DND-41 (cell line): ENCODE measurements around the gene PMEPA1.

Experiments
- EZH2 ChIP-seq: IDR thresholded peaks from 3 replicates; pipeline ENCODE4 v1.6.1; 2012; ENCODE audit warnings: borderline replicate concordance, low read depth, mild to moderate bottlenecking, moderate library complexity, low read length, inconsistent platforms; ENCODE audit not compliant: severe bottlenecking
- TF ChIP-seq, protein P1 (sequence below): IDR thresholded peaks from 2 replicates; pipeline ENCODE4 v1.5.1; 2012; ENCODE audit warnings: borderline replicate concordance, low read length, moderate library complexity, mild to moderate bottlenecking; ENCODE audit not compliant: poor library complexity, severe bottlenecking; ENCODE audit errors: extremely low read depth

- TF ChIP-seq, protein P1, sequence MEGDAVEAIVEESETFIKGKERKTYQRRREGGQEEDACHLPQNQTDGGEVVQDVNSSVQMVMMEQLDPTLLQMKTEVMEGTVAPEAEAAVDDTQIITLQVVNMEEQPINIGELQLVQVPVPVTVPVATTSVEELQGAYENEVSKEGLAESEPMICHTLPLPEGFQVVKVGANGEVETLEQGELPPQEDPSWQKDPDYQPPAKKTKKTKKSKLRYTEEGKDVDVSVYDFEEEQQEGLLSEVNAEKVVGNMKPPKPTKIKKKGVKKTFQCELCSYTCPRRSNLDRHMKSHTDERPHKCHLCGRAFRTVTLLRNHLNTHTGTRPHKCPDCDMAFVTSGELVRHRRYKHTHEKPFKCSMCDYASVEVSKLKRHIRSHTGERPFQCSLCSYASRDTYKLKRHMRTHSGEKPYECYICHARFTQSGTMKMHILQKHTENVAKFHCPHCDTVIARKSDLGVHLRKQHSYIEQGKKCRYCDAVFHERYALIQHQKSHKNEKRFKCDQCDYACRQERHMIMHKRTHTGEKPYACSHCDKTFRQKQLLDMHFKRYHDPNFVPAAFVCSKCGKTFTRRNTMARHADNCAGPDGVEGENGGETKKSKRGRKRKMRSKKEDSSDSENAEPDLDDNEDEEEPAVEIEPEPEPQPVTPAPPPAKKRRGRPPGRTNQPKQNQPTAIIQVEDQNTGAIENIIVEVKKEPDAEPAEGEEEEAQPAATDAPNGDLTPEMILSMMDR, result no peak
- no peak for TF ChIP-seq EZH2
Observed at GRCh38 chr20:57718490-57719009, 8.7 kb upstream of the PMEPA1 start.
